OCI-LY1 (cell line): Measurements from ENCODE around the gene BEND6.

ENCODE experiments used
- H2AFZ ChIP-seq: fragments of 200-600 bp; sonication (generic), shearing (Covaris generic); 2 replicates; pipeline ENCODE4 v1.6.0; 2014; ENCODE audit warnings: antibody characterized with exemption, mild to moderate bottlenecking, low read length
- H3F3A ChIP-seq: fragments of 200-600 bp; sonication (generic), shearing (Covaris generic); 2 replicates; pipeline ENCODE4 v1.6.0; 2014; ENCODE audit warnings: mild to moderate bottlenecking, antibody characterized with exemption, low read length, moderate library complexity; ENCODE audit not compliant: insufficient read depth
- H3K27ac ChIP-seq: fragments of 200-600 bp; sonication (generic); 2 replicates; pipeline ENCODE4 v1.5.1; 2014; ENCODE audit warnings: low read length, mixed run types, mild to moderate bottlenecking, low read depth; ENCODE audit not compliant: poor library complexity, severe bottlenecking
- H3K27me3 ChIP-seq: fragments of 200-600 bp; sonication (generic); 2 replicates; pipeline ENCODE4 v1.6.0; 2014; ENCODE audit warnings: antibody characterized with exemption, mild to moderate bottlenecking, low read length, moderate library complexity; ENCODE audit not compliant: insufficient read depth
- H3K36me3 ChIP-seq: fragments of 200-600 bp; sonication (generic); 2 replicates; pipeline ENCODE4 v1.6.1; 2014; ENCODE audit warnings: mild to moderate bottlenecking, antibody characterized with exemption, low read length, moderate library complexity, mixed read lengths; ENCODE audit not compliant: insufficient read depth
- H3K4me1 ChIP-seq: fragments of 200-600 bp; sonication (generic); 2 replicates; pipeline ENCODE4 v1.5.1; 2014; ENCODE audit warnings: mild to moderate bottlenecking, low read length, moderate library complexity; ENCODE audit not compliant: insufficient read depth, severe bottlenecking
- H3K4me2 ChIP-seq: fragments of 200-600 bp; sonication (generic), shearing (Covaris generic); 2 replicates; pipeline ENCODE4 v1.6.1; 2014; ENCODE audit warnings: low read length
- H3K4me3 ChIP-seq: fragments of 200-600 bp; sonication (generic); 2 replicates; pipeline ENCODE4 v1.5.1; 2014; ENCODE audit warnings: low read length, low read depth, mild to moderate bottlenecking, mixed read lengths; ENCODE audit not compliant: poor library complexity, severe bottlenecking
- H3K79me2 ChIP-seq: fragments of 200-600 bp; shearing (Covaris generic); 2 replicates; pipeline ENCODE4 v1.6.1; 2016; ENCODE audit warnings: mixed run types, low read length, mixed read lengths; ENCODE audit not compliant: insufficient read depth
- H3K9ac ChIP-seq: fragments of 200-600 bp; sonication (generic), shearing (Covaris generic); 2 replicates; pipeline ENCODE4 v1.6.1; 2014; ENCODE audit warnings: mild to moderate bottlenecking, low read length, mixed read lengths
- H3K9me2 ChIP-seq: fragments of 200-600 bp; sonication (generic), shearing (Covaris generic); 2 replicates; pipeline ENCODE4 v1.6.1; 2014; ENCODE audit warnings: low read depth, mild to moderate bottlenecking, low read length, mixed read lengths
- H3K9me3 ChIP-seq: fragments of 200-600 bp; shearing (Covaris generic); 2 replicates; pipeline ENCODE4 v1.6.1; 2014; ENCODE audit warnings: low read length, mixed read lengths
- H4K20me1 ChIP-seq: fragments of 200-600 bp; sonication (generic), shearing (Covaris generic); 2 replicates; pipeline ENCODE4 v1.6.0; 2016; ENCODE audit warnings: mild to moderate bottlenecking, low read length; ENCODE audit not compliant: insufficient read depth
- EZH2 ChIP-seq: fragments of 200-600 bp; sonication (generic), shearing (Covaris generic); IDR thresholded peaks from 2 replicates; pipeline ENCODE4 v1.8.0; 2017; ENCODE audit warnings: borderline replicate concordance, mixed run types, mild to moderate bottlenecking, antibody characterized with exemption, low read length, moderate library complexity, mixed read lengths
- TF ChIP-seq, protein P1 (sequence below): fragments of 200-600 bp; sonication (generic), shearing (Covaris generic); IDR thresholded peaks from 2 replicates; pipeline ENCODE4 v1.5.1; 2017; ENCODE audit warnings: mild to moderate bottlenecking, antibody characterized with exemption, low read length, moderate library complexity, mixed read lengths

Gene BEND6

DNA sequence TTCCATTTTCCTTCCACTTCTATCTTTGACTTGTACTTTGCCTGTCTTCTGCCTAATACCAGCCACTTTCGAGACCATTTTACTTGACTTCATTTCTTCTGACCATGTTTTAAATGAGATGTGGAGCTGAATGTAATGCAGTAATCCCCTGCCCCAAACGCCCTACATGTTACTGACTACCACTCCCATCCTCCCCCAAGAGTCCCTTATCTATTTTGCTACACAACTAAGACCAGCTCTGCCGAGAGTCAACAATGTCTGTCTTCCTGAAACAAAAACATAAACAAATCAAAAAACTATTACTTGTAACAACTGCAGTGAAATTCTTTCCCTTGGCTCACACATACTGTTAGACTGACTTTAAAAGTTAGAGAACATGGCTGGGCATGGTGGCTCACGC, 64.5 kb downstream of the BEND6 start:
- Histone ChIP-seq H3K27ac (no peak overlapping the region), H3K9me3 (no peaks in the 10 kb centered on the region), H3K27me3 (no peaks in the 10 kb centered on the region), H3K4me1 (no peaks in the 10 kb centered on the region), H3K36me3 (no peaks in the 10 kb centered on the region), H3K4me3 (no peak overlapping the region), H2AFZ (no peak overlapping the region), H3K9me2 (no peaks in the 10 kb centered on the region), H3F3A (no peaks in the 10 kb centered on the region), H3K4me2 (no peak overlapping the region), H4K20me1 (no peaks in the 10 kb centered on the region), H3K79me2 (no peaks in the 10 kb centered on the region), H3K9ac (no peak overlapping the region)
- TF ChIP-seq, protein P1, sequence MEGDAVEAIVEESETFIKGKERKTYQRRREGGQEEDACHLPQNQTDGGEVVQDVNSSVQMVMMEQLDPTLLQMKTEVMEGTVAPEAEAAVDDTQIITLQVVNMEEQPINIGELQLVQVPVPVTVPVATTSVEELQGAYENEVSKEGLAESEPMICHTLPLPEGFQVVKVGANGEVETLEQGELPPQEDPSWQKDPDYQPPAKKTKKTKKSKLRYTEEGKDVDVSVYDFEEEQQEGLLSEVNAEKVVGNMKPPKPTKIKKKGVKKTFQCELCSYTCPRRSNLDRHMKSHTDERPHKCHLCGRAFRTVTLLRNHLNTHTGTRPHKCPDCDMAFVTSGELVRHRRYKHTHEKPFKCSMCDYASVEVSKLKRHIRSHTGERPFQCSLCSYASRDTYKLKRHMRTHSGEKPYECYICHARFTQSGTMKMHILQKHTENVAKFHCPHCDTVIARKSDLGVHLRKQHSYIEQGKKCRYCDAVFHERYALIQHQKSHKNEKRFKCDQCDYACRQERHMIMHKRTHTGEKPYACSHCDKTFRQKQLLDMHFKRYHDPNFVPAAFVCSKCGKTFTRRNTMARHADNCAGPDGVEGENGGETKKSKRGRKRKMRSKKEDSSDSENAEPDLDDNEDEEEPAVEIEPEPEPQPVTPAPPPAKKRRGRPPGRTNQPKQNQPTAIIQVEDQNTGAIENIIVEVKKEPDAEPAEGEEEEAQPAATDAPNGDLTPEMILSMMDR: no peak
- no peak for TF ChIP-seq EZH2

DNA sequence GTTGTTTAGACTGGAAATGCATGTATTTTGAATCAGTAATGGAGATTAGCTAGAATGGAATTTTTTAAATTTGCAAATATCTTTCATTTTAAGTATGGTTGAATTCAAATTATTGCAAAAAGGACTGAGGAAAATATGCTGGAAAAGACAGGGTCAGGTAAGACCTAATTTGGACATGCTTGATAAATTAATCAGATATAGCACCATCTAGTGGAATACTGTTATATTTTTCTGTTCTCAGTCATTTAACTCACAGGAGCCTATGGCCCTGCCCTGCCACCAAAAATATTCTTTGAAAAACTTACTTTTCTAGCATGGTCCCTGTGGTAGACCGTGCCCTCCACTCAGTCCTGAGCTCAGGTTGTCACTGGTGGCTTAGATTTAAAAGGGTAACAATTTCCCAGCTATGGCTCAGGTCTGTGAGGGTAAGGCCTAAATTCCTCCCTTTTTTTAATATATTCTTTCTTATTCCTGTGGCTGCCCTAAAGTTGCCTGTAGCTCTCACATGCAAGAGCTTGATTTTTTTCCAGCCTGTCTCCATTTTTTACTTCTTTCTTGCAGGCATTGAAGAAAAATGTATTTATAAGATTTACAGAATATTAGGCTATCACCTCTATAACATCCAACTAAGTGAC, 66.3 kb downstream of the BEND6 start:
- H3K4me3 ChIP-seq: no peak overlapping the region
- H3K9me3 ChIP-seq: 0 out of 2 replicates have a peak, but pooled peaks cover 3% of the 10 kb centered on the region
- H3K4me2 ChIP-seq: no peak overlapping the region
- no peaks in the 10 kb centered on the region for H3K9me2 ChIP-seq
- H4K20me1 ChIP-seq: no peaks in the 10 kb centered on the region
- H2AFZ ChIP-seq: no peak overlapping the region
- H3K79me2 ChIP-seq: no peaks in the 10 kb centered on the region
- peaks cover 4% of the 10 kb centered on the region; the same call in 1 of the 2 replicates for H3K27me3 ChIP-seq
- TF ChIP-seq, protein P1: peak; percentile 57
- no peak for TF ChIP-seq EZH2
- H3K27ac ChIP-seq: no peak overlapping the region
- no peak overlapping the region for H3K9ac ChIP-seq
- no peaks in the 10 kb centered on the region for H3K4me1 ChIP-seq
- H3F3A ChIP-seq: no peaks in the 10 kb centered on the region
- no peaks in the 10 kb centered on the region for H3K36me3 ChIP-seq

DNA sequence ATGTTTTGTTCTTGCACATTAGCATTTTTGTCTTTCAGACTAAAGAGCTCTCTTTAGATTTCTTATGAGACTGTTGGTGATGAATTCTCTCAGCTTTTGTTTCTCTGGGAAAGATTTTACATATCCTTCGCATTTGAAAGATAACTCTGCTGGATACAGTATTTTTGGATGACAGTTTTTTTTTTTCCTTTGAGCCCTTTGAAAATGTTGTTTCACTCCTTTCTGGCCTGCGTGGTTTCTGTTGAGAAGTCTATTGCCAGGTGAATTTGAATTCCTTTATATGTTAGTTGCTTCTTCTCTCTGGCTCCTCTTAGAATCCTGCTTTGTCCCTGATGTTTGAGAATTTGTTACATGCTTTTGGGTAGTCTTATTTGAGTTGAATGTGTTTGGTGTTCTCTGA, 69.4 kb downstream of the BEND6 start:
- 0 out of 2 replicates have a peak, but pooled peaks cover 3% of the 10 kb centered on the region for H3K9me3 ChIP-seq
- H3K36me3 ChIP-seq: no peaks in the 10 kb centered on the region
- no peaks in the 10 kb centered on the region for H3F3A ChIP-seq
- H4K20me1 ChIP-seq: no peaks in the 10 kb centered on the region
- no peaks in the 10 kb centered on the region for H3K4me1 ChIP-seq
- no peaks in the 10 kb centered on the region for H3K9me2 ChIP-seq
- peaks cover 4% of the 10 kb centered on the region; the same call in 1 of the 2 replicates for H3K27me3 ChIP-seq
- H3K9ac ChIP-seq: no peak overlapping the region
- no peaks in the 10 kb centered on the region for H3K79me2 ChIP-seq
- no peak overlapping the region for H3K4me2 ChIP-seq
- H3K4me3 ChIP-seq: no peak overlapping the region
- TF ChIP-seq EZH2: no peak
- TF ChIP-seq, protein P1: no peak
- H3K27ac ChIP-seq: no peak overlapping the region
- no peak overlapping the region for H2AFZ ChIP-seq
